Stimulated activated CD8-positive, alpha-beta memory T cell treated with anti-CD3 and anti-CD28 coated beads, Interleukin-12 subunit alpha, Interleukin-12 subunit beta, amount 100 ng/mL, for 4 hours (primary cell): ENCODE data around the gene LRATD1.

Source experiments
- DNase-seq: peaks from one replicate; pipeline ENCODE4 v3.0.0-alpha.2; 2020; ENCODE audit warnings: low read depth

Gene LRATD1

DNA sequence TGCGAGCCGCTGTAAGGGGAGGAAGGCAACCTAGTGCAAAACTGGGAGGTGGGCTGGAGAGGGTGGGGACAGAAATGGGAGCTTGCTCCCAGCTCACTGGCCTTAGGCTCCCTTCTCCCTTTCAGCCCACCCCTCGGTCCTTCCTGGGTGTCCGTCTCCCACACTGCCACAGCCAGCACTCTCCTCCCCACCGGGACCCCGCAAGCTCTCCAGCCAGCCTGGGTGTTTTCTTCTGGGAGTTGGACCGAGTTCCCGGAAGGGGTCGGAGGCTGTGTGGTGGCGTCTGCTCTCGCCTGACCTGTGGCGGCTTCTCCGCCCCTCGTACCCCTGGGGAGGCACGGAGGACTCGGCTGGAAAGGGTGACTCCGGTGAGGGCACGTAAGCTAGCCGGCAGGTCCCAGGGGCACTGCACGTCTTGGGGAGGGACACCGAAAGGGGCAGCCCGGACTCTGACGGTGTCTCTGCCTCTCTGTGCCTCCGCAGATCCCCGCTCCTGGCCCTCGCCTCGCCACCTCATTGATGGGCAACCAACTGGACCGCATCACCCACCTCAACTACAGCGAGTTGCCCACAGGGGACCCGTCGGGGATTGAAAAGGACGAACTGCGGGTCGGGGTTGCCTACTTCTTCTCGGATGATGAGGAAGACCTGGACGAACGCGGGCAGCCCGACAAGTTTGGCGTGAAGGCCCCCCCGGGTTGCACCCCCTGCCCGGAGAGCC lies 1.1 kb downstream of the LRATD1 start:
- no peak for DNase-seq

DNA sequence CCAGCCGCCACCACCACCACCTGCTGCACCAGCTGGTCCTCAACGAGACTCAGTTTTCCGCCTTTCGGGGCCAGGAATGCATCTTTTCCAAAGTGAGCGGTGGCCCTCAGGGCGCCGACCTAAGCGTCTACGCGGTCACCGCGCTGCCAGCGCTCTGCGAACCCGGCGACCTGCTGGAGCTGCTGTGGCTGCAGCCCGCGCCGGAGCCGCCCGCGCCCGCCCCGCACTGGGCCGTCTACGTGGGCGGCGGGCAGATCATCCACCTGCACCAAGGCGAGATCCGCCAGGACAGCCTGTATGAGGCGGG lies 1.6 kb downstream of the LRATD1 start:
- DNase-seq, result no peak

DNA sequence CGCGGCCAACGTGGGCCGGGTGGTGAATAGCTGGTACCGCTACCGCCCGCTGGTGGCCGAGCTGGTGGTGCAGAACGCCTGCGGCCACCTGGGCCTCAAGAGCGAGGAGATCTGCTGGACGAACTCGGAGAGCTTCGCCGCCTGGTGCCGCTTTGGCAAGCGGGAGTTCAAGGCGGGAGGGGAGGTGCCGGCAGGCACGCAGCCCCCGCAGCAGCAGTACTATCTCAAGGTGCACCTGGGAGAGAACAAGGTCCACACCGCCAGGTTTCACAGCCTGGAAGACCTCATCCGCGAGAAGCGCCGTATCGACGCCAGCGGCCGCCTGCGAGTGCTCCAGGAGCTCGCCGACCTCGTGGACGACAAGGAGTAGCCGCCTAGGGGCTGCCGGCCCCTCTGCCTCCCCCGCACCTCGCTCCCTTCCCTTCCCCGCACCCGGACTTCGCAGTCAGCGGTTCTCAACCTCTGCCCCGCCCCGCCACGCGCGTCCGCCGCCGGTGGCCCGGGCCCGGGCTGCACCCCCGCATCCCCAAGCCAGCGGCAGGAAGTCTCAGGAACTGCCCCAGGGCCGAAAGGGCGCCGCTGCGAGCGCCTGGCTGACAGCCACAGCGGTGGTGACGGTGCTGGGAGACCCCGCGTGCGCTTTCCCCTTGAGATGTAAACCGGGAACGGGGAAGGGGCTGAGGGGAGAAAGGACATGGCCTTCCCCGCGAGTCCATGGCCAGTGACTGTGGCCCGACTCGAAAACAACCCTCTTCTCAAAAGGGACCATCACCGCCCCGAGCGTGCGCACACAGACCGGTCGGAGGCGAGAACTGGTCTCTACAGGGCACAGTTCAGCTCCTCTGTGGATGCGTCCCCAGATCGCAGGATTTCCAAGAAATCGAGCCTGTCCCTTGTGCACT lies 2.2 kb downstream of the LRATD1 start:
- DNase-seq, result no peak

DNA sequence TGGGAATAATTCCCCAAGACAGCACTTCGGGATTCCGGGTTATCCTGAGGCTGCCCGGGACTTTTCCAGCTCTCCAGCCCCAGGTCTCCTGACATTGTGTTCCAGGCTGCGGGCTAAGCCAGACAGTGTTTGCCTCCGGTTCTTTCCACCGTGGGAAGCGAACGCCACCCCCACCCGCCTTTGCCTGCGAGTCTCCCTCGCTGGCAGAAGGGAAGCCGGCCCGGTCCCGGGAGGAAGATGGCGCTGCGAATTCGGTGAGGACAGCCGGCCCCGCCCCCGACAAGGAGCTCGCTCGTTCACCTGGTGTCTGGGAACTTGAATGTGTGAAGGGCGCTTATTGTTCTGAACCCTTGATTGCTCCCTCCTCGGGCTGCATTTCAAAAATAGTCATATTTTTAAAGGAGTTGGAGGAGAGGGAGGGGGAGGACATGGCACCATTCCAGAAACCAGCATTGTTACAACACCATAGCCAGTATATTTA lies 2.9 kb downstream of the LRATD1 start:
- no peak for DNase-seq

DNA sequence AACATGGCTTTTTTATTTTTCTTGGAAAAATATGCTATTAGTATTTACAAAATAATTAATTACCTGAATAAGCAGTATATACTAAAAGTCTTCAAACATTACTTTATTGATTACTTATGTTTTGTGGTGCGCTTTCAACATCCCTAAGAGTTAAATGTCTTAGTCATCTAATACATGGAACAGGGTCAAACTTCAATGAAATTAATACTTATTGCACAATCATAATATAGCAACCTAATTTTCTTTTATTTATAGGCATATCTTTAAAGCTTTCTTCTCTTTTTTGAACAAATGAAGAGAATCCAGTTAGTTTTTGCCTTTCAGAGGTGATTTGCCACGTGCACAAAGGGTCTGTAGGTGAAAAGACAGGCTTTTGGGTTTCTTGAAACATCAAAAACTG lies 6.0 kb downstream of the LRATD1 start:
- DNase-seq, result no peak

DNA sequence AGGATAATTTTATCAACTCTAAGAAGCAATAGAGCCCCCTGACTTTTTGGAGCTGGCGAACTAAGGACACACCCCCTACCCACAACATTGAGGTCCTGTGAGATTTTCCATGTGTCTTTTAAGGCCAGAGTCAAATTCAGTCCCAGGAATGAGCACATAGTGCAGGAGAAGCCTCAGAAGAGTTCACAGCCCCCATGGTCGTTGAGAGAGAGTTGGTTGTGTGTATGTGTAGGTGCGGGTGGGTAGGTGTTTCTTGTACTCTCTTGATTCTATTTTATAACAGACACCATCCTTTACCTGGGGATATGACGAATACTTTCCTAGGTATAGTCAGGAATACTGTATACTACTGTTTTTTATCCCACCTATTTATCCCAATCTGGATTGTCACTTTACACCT lies 8.6 kb downstream of the LRATD1 start:
- DNase-seq, result no peak

DNA sequence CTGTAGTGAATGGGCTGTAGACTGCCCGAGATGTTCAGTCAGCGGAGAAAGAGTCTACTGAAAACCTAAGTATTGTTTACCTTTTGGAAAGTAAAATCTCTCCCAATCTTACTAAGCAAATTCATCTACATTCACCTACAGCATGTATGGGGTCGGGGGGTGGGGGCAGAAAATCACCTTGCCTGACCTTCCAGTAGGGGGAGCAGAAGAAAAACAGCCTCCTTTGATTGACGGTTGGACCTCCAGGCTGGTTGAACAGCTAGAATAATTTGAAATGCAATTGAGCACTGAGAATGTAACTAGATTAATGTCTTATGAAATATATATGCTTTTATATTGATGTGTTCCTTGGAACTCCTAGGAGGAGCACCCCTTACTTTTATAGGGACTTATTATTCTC lies 10.0 kb downstream of the LRATD1 start:
- DNase-seq, result no peak

DNA sequence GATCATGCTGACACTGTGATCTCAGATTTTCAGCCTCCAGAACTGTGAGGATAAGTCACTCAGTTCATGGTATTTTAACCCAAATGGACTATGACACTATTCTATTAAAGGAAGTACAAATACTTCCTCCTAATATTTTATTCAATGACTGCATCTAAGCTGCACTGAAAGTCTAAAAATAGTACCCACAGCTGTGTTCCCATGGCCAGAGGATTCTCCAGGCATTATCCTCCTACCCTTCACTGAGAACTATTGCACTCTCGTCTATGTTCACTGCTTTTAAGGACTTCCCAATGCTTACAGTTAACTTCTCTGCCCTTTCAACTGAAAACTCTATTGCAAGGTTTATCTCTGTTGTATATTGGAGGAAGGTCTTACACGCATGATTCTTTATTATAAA lies 15.2 kb downstream of the LRATD1 start:
- DNase-seq, result no peak

DNA sequence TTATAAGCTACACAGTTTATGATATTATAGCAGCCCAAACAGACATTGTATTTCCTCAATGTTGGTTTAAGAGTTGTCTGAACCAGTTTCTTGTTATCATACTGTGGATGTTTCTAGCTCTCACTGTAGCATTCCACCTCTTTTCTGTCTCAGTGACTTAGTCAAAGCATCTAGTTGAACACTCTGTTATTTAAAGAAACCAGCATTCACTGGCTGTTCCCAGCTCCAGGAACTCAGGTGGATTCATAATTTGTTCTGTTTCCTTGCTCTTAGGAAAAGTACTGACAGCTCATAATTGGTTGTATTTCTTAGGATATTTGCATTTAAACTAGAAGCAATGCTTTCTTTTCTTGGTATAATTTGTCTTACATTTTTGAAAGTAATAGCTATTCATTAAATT lies 17.5 kb downstream of the LRATD1 start:
- DNase-seq, result no peak

DNA sequence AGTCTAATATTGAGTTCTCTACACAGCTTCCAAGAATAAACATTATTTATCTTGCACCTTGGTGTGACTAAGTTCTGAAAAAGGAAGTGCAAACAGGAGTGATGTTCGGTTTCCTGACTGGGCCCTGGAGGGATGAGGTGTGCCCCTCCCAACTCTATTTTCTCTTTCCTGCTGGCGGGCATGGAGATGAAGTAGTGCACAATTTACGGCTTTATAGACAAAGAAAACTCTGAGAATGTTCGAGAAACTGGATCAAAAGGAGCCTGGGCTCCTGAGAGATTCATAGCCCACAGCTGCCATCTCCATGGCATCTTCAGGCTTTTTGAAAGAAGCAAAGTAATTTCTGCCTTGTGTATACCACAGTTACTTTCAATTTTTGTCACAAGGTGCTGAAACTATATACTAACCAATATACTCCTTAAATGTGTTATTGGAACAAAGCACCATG lies 22.3 kb downstream of the LRATD1 start:
- no peak for DNase-seq

DNA sequence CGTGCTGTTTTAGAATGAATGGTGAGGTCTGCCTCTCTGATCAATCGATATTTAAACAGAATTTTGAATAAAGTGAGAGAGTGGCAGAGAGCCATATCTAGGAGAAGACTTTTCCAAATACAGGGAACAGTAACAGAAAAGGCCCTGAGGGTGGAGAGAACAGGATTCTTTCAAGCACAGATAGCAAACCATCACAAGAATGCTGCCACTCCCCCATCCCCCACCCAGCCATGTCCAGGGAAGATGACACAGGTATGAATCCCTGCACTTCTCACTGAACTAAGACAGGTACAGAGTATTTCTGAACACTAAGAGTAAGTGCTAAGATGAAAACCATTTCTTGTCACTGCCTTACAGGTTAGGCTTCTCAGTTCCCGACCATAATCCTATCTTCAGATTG lies 23.6 kb downstream of the LRATD1 start:
- no peak for DNase-seq

DNA sequence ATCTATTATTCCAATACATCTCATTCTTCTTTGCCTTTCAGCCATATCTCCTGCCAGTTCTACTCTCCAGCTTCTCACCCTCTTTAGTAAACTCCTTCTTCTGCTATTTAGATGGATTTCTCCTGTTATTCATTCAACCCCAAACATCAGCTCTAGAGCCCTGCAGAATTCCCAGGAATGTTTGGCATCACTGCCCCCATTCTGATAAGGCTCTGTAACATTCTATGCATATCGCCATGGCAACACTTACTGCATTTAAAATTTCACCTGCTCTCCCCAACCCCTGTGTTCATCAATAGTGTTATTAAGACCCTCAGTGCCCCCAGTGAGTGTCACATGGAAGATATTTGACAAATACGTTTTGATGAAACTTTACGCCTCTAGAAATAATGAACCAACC lies 28.6 kb downstream of the LRATD1 start:
- DNase-seq, result no peak

DNA sequence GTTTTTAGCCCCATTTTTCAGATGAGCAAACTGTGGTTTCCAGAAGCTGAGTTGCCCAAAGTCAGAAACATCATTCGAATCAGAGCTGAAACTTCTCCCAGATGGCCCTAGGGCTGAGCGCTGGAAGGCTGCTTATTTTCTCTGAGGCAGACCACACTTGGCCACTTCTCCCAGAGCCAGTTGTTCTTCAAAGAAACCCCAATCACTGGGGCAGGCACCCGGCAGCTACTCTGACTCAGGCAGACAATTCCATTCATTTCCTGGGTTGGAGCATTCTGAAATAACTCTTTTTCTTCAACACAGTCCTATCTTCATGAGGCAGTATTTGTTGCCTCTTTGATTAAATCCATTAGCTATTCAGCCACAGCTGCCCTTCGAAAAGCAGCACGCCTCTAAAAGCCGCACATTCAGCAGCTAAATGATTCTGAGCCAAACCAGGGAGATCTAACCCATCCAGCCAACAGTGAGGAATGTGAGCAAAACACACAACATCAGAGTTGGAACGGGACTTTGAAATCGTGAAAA lies 40.9 kb downstream of the LRATD1 start:
- no peak for DNase-seq

DNA sequence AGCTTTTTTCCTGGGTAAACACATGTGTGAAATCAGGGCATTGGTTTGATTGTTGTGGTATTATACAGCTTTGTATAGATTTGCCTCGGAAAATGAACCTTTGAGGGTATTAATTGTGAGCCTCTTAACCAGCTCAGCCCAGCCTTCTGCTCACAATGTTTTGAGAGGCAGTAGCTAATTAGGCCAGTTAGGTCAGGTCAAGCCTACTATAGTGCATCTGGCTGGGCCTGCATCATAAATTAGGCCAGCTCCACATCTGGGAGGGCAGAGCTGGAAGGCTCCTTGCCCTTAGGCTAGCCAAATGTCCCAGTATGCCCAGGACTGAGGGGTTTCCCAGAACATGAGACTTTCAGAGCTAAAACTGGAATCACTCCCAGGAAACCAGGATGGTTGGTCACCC lies 43.0 kb downstream of the LRATD1 start:
- DNase-seq, result no peak

DNA sequence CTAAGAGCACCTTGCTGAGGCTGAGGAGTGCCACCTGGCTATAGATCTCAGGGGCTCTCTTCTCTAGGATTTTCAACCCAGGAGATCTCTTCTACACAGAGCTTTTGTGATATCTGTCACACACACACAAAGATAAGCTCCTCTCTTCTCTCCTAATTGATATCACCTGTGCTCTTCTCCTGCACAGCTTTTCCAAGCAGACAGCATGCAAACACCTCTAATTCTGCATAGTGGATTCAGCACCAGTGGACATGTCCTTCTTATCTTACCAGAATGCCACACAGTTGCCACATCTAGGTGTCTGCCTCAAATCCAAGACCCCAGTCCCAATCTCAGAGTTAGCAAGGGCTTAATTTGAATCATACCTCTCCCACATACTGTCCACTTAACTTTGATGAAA lies 43.9 kb downstream of the LRATD1 start:
- no peak for DNase-seq

DNA sequence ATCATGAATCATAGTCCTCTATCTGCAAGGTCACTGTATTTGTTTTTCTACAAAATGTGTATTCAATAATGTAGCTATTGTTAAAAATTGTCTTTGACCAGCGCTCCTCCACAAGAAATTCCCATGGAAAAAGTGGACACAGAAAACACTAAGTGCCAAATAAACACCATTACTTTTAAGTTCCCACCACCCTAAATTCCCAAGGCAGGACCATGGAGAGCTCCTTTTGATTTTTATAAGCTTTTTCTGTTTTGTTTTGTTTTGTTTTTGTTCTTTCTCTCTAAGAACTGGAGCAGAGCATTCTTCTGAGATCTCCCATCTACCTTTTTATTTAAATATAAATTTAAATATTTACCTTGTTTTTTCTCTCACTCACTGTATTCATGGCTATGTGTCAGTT lies 44.5 kb downstream of the LRATD1 start:
- no peak for DNase-seq

DNA sequence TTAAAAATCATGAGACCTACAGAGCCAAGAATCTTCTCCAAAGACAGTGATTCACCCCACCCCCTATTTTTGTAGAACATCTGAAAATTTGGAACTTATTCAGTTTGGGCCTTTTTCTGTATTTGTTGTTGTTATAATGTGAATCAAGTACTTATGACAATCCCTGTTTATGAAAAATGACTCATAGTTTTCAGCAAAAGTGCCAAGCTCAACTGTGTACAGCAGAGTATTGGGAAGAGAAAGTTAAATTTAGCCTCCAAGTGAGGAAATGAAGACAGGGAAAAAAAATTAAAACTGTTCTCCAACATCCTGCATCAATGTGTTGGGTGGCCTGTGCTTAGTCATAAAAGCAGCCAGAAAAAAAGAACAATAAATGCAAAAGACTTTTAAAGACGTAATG lies 46.2 kb downstream of the LRATD1 start:
- no peak for DNase-seq

DNA sequence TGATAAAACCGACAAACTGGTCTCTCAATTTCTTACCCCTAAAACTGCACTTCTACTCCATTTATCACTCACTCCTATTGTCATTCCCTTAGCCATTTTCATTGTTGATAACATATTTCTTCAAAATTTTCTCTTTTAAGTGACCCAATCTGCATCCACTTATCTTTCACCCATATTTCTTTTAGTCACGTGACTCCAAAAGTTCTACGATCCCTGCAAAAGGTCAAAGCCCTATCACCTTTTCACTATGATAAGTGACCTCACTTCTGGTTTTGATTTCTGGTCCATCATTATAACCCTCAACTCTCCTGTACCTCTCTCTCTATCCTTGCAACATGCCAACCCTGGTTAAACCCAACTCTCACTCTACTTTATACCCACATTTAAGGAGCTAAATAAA lies 49.1 kb downstream of the LRATD1 start:
- no peak for DNase-seq
